G401.6 (cell line): Measurements from ENCODE around the gene ATP6V1A.

Experiments used
- FAIRE-seq: peaks from 2 replicates; lab custom pipeline; 2012; peaks lifted over from hg19 to GRCh38; lab: Jason Lieb, UNC

ATP6V1A gene

GRCh38 chr3:113746548-113747282 is at the start of gene ATP6V1A:
TSS of gene ATP6V1A (plus strand) at chr3:113747035. CDS start at chr3:113778754, 31,719 bp downstream.
- FAIRE-seq: peak; percentile 96

- FAIRE-seq: no peak
Observed at GRCh38 chr3:113697500-113698090, 49.2 kb upstream of the ATP6V1A start.

GRCh38 chr3:113698213-113698742 is 48.6 kb upstream of the ATP6V1A start:
- FAIRE-seq: no peak

- no peak for FAIRE-seq
Observed at GRCh38 chr3:113698956-113699355, 47.9 kb upstream of the ATP6V1A start.

GRCh38 chr3:113707835-113708234 is 39.0 kb upstream of the ATP6V1A start:
- no peak for FAIRE-seq

GRCh38 chr3:113712129-113712528 is 34.7 kb upstream of the ATP6V1A start:
- no peak for FAIRE-seq

GRCh38 chr3:113714702-113715101 is 32.1 kb upstream of the ATP6V1A start:
- FAIRE-seq: no peak

- no peak for FAIRE-seq
Observed at GRCh38 chr3:113717308-113717707, 29.5 kb upstream of the ATP6V1A start.

GRCh38 chr3:113717818-113718217 is 29.0 kb upstream of the ATP6V1A start:
- FAIRE-seq: no peak

- FAIRE-seq: peak; percentile 53
Observed at GRCh38 chr3:113719294-113719693, 27.5 kb upstream of the ATP6V1A start.

GRCh38 chr3:113719758-113720157 is 27.1 kb upstream of the ATP6V1A start:
- FAIRE-seq: no peak

- FAIRE-seq: no peak
Observed at GRCh38 chr3:113721636-113722035, 25.2 kb upstream of the ATP6V1A start.

- no peak for FAIRE-seq
Observed at GRCh38 chr3:113728661-113729060, 18.2 kb upstream of the ATP6V1A start.

GRCh38 chr3:113730550-113730949 is 16.3 kb upstream of the ATP6V1A start:
- no peak for FAIRE-seq

- FAIRE-seq: no peak
Observed at GRCh38 chr3:113731694-113732093, 15.1 kb upstream of the ATP6V1A start.

- peak; percentile 93 for FAIRE-seq
Observed at GRCh38 chr3:113736548-113737089, 10.2 kb upstream of the ATP6V1A start.

GRCh38 chr3:113741086-113741485 is 5.7 kb upstream of the ATP6V1A start:
- no peak for FAIRE-seq

- no peak for FAIRE-seq
Observed at GRCh38 chr3:113741620-113742019, 5.2 kb upstream of the ATP6V1A start.

GRCh38 chr3:113743006-113743630 is 3.7 kb upstream of the ATP6V1A start:
- no peak for FAIRE-seq

GRCh38 chr3:113744941-113745755 is 1.7 kb upstream of the ATP6V1A start:
- peak; percentile 90 for FAIRE-seq

GRCh38 chr3:113745756-113746547 is 883 bp upstream of the ATP6V1A start, which contains the start of gene NAA50:
TSS of gene NAA50 (minus strand) at chr3:113746249. CDS start at chr3:113745949, 300 bp downstream.
- FAIRE-seq: no peak
